H9 (cell line): Measurements from ENCODE around the gene RNF214. TPM values are rescaled to one million over a fixed set of nuclear protein-coding genes. Genes with fewer than 3 reads are reported as not detected.

Source experiments
- DNase-seq: peaks from one replicate; pipeline ENCODE4 v3.0.0-alpha.2; 2017
- H2AFZ ChIP-seq: one replicate; pipeline ENCODE4 v1.6.1; 2013; ENCODE audit warnings: mild to moderate bottlenecking, low read length, control low read depth, moderate library complexity
- H2AK5ac ChIP-seq: 2 replicates; pipeline ENCODE4 v1.6.1; 2013; ENCODE audit warnings: low read length, control low read depth, mixed read lengths; ENCODE audit not compliant: insufficient read length
- H2BK120ac ChIP-seq: one replicate; pipeline ENCODE4 v1.6.1; 2013; ENCODE audit warnings: low read depth, mild to moderate bottlenecking, low read length, control low read depth, inconsistent platforms; ENCODE audit not compliant: poor library complexity, severe bottlenecking
- H2BK12ac ChIP-seq: 2 replicates; pipeline ENCODE4 v1.6.1; 2013; ENCODE audit warnings: low read length, control low read depth, mixed read lengths, low read depth; ENCODE audit not compliant: insufficient read length
- H2BK15ac ChIP-seq: 2 replicates; pipeline ENCODE4 v1.6.1; 2013; ENCODE audit warnings: low read depth, low read length, control low read depth
- H2BK20ac ChIP-seq: one replicate; pipeline ENCODE4 v1.6.1; 2013; ENCODE audit warnings: low read depth, mild to moderate bottlenecking, low read length, control low read depth, inconsistent platforms; ENCODE audit not compliant: poor library complexity, severe bottlenecking
- H2BK5ac ChIP-seq: 2 replicates; pipeline ENCODE4 v1.6.1; 2013; ENCODE audit warnings: low read length, control low read depth, mixed read lengths; ENCODE audit not compliant: insufficient read length
- H3K14ac ChIP-seq: 2 replicates; pipeline ENCODE4 v1.6.1; 2013; ENCODE audit warnings: low read length, control low read depth; ENCODE audit not compliant: insufficient read depth
- H3K18ac ChIP-seq: 2 replicates; pipeline ENCODE4 v1.6.1; 2013; ENCODE audit warnings: low read depth, mild to moderate bottlenecking, mixed read lengths, low read length, control low read depth; ENCODE audit not compliant: insufficient read length
- H3K23ac ChIP-seq: 2 replicates; pipeline ENCODE4 v1.6.1; 2013; ENCODE audit warnings: low read length, control low read depth, mixed read lengths, low read depth; ENCODE audit not compliant: insufficient read length
- H3K23me2 ChIP-seq: 2 replicates; pipeline ENCODE4 v1.6.1; 2013; ENCODE audit warnings: low read depth, mild to moderate bottlenecking, mixed read lengths, low read length, control low read depth; ENCODE audit not compliant: insufficient read length, poor library complexity, severe bottlenecking
- H3K27ac ChIP-seq: 2 replicates; pipeline ENCODE4 v1.5.1; 2013; ENCODE audit warnings: low read length, control low read depth, mixed read lengths, low read depth; ENCODE audit not compliant: insufficient read length
- H3K27me3 ChIP-seq: 2 replicates; pipeline ENCODE4 v1.6.1; 2013; ENCODE audit warnings: low read length, control low read depth, inconsistent platforms; ENCODE audit not compliant: insufficient read depth
- H3K4ac ChIP-seq: 2 replicates; pipeline ENCODE4 v1.6.1; 2013; ENCODE audit warnings: low read depth, mild to moderate bottlenecking, control low read depth, inconsistent platforms, low read length, moderate library complexity
- H3K4me1 ChIP-seq: 2 replicates; pipeline ENCODE4 v1.6.1; 2013; ENCODE audit warnings: low read length, control low read depth, inconsistent platforms; ENCODE audit not compliant: insufficient read depth
- H3K4me2 ChIP-seq: 2 replicates; pipeline ENCODE4 v1.6.1; 2013; ENCODE audit warnings: low read length, control low read depth, mixed read lengths; ENCODE audit not compliant: insufficient read length, insufficient read depth
- H3K56ac ChIP-seq: 2 replicates; pipeline ENCODE4 v1.6.1; 2013; ENCODE audit warnings: low read depth, mild to moderate bottlenecking, mixed read lengths, low read length, control low read depth; ENCODE audit not compliant: insufficient read length
- H3K79me1 ChIP-seq: 2 replicates; pipeline ENCODE4 v1.6.1; 2013; ENCODE audit warnings: low read depth, mild to moderate bottlenecking, moderate library complexity, low read length, control low read depth, inconsistent platforms; ENCODE audit not compliant: insufficient read depth, poor library complexity, severe bottlenecking
- H3K79me2 ChIP-seq: 2 replicates; pipeline ENCODE4 v1.6.1; 2013; ENCODE audit warnings: low read length, control low read depth, inconsistent platforms; ENCODE audit not compliant: insufficient read depth
- H3K9ac ChIP-seq: 2 replicates; pipeline ENCODE4 v1.6.1; 2013; ENCODE audit warnings: low read length, control low read depth, mixed read lengths; ENCODE audit not compliant: insufficient read length; ENCODE audit errors: extremely low read depth
- H3K9me3 ChIP-seq: one replicate; pipeline ENCODE4 v1.6.1; 2013; ENCODE audit warnings: low read depth, low read length, inconsistent platforms; ENCODE audit not compliant: control insufficient read depth
- H3T11ph ChIP-seq: one replicate; pipeline ENCODE4 v1.6.1; 2013; ENCODE audit warnings: mild to moderate bottlenecking, low read length, control low read depth, inconsistent platforms
- H4K20me1 ChIP-seq: one replicate; pipeline ENCODE4 v1.6.1; 2013; ENCODE audit not compliant: control insufficient read depth, insufficient read length, insufficient read depth
- H4K5ac ChIP-seq: 2 replicates; pipeline ENCODE4 v1.6.1; 2013; ENCODE audit warnings: low read depth, mild to moderate bottlenecking, mixed read lengths, low read length, control low read depth; ENCODE audit not compliant: insufficient read length
- H4K8ac ChIP-seq: replicated peaks from 2 replicates; pipeline ENCODE4 v1.6.1; 2013; ENCODE audit warnings: low read length, control low read depth, mixed read lengths, low read depth; ENCODE audit not compliant: insufficient read length
- H4K91ac ChIP-seq: 2 replicates; pipeline ENCODE4 v1.6.1; 2013; ENCODE audit warnings: low read depth, mild to moderate bottlenecking, moderate library complexity, mixed read lengths, low read length, control low read depth; ENCODE audit not compliant: insufficient read length
- H3K27ac Mint-ChIP-seq, 3 experiments: 2 replicates in 2 of 3; 3 replicates in 1 of 3; pipeline ENCODE4 v1.8.0; 2020 to 2021; ENCODE audit warnings: mixed read lengths in 3 of 3, mild to moderate bottlenecking in 1 of 3, moderate library complexity in 1 of 3
- H3K27me3 Mint-ChIP-seq: 2 replicates; pipeline ENCODE4 v1.8.0; 2021; ENCODE audit warnings: low read depth, mild to moderate bottlenecking, moderate library complexity, mixed read lengths
- H3K36me3 Mint-ChIP-seq, 3 experiments: 2 replicates in 2 of 3; 3 replicates in 1 of 3; pipeline ENCODE4 v1.8.0; 2020 to 2021; ENCODE audit warnings: low read depth in 3 of 3, mixed read lengths in 3 of 3; ENCODE audit not compliant: insufficient read depth in 1 of 3
- H3K4me1 Mint-ChIP-seq, 2 experiments: 2 replicates each; pipeline ENCODE4 v1.8.0; 2020; ENCODE audit warnings: mixed read lengths in 2 of 2
- H3K4me3 Mint-ChIP-seq, 2 experiments: 2 replicates in 1 of 2; 3 replicates in 1 of 2; pipeline ENCODE4 v1.8.0; 2020 to 2021; ENCODE audit warnings: mild to moderate bottlenecking in 2 of 2, mixed read lengths in 2 of 2, moderate library complexity in 1 of 2
- H3K9me3 Mint-ChIP-seq, 2 experiments: 2 replicates in 1 of 2; 3 replicates in 1 of 2; pipeline ENCODE4 v1.8.0; 2020; ENCODE audit warnings: mild to moderate bottlenecking in 2 of 2, mixed read lengths in 2 of 2, moderate library complexity in 1 of 2
- CTCF ChIP-seq: fragments of 200-600 bp; sonication (generic); conservative IDR thresholded peaks from 3 replicates; pipeline ENCODE4 v1.8.0; 2021; ENCODE audit warnings: antibody characterized with exemption, mild to moderate bottlenecking
- WGBS: extraction: QIAGEN DNeasy Blood & Tissue Kit; methylation state at CpG from one replicate; pipeline ENCODE4 v1.1.7; 2013; ENCODE audit warnings: missing lambda C conversion rate, low lambda C conversion rate, mixed read lengths; ENCODE audit not compliant: insufficient read length; ENCODE audit errors: extremely low coverage; 5-methylcytosine and 5-hydroxymethylcytosine counted together
- total RNA-seq: library from RNA; stranded (reverse); gene quantifications from 2 replicates; pipeline ENCODE4 v1.2.1, GENCODE V29; 2021

Gene RNF214
- total RNA-seq, 1 experiment from 2014 or later: 26.0 TPM

GRCh38 chr11:117248341-117248740, 15.9 kb downstream of the RNF214 start:
- Histone ChIP-seq H2BK15ac (no peak overlapping the region), H3K27ac (no peak overlapping the region), H4K8ac (no peak overlapping the region), H2BK12ac (no peak overlapping the region), H4K91ac (no peak overlapping the region), H2BK20ac (no peak overlapping the region), H4K5ac (no peak overlapping the region), H3T11ph (no peak overlapping the region), H3K9ac (no peak overlapping the region), H3K56ac (no peak overlapping the region), H2BK120ac (no peak overlapping the region), H4K20me1 (no peaks in the 10 kb centered on the region), H3K79me2 (no peaks in the 10 kb centered on the region), H3K23ac (no peak overlapping the region), H2AK5ac (no peak overlapping the region), H3K23me2 (no peaks in the 10 kb centered on the region), H3K14ac (no peak overlapping the region), H2AFZ (no peak overlapping the region), H3K4ac (no peak overlapping the region), H3K79me1 (no peaks in the 10 kb centered on the region), H2BK5ac (no peak overlapping the region), H3K18ac (no peak overlapping the region), H3K4me2 (no peak overlapping the region), H3K27me3 (no peaks in the 10 kb centered on the region), H3K9me3 (no peaks in the 10 kb centered on the region), H3K4me1 (no peaks in the 10 kb centered on the region)
- no peak for TF ChIP-seq CTCF
- Mint-ChIP-seq H3K27me3 (no peaks in the 10 kb centered on the region), H3K36me3 (peaks cover 37 to 67% (median 62%) of the 10 kb centered on the region in 3 experiments), H3K27ac (no peak overlapping the region), H3K9me3 (no peaks in the 10 kb centered on the region; a peak in 1 of 5 replicates), H3K4me3 (no peak overlapping the region), H3K4me1 (peaks cover 0 to 2% of the 10 kb centered on the region in 2 experiments; a peak in 2 of 4 replicates)
- no peak for DNase-seq
- WGBS: no CpG with 5 or more reads among the region's 4 CpGs
